ENCODE results near the gene STK25.

GRCh38 chr2:241538838-241539615 is 30.6 kb upstream of the STK25 start:
- TF ChIP-seq, protein P1, sequence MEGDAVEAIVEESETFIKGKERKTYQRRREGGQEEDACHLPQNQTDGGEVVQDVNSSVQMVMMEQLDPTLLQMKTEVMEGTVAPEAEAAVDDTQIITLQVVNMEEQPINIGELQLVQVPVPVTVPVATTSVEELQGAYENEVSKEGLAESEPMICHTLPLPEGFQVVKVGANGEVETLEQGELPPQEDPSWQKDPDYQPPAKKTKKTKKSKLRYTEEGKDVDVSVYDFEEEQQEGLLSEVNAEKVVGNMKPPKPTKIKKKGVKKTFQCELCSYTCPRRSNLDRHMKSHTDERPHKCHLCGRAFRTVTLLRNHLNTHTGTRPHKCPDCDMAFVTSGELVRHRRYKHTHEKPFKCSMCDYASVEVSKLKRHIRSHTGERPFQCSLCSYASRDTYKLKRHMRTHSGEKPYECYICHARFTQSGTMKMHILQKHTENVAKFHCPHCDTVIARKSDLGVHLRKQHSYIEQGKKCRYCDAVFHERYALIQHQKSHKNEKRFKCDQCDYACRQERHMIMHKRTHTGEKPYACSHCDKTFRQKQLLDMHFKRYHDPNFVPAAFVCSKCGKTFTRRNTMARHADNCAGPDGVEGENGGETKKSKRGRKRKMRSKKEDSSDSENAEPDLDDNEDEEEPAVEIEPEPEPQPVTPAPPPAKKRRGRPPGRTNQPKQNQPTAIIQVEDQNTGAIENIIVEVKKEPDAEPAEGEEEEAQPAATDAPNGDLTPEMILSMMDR (conservative IDR thresholded peaks at IDR 0.05; ENCODE audit: low read depth, low read length), result no peak
- no peak for TF ChIP-seq EZH2 (IDR thresholded peaks at IDR 0.05; ENCODE audit: borderline replicate concordance, low read depth, low read length, poor library complexity, severe bottlenecking)

Measured in A673 (cell line).